Measurements from ENCODE around the gene TDRD10. TPM values are rescaled to one million over a fixed set of nuclear protein-coding genes. Genes with fewer than 3 reads are reported as not detected.
"Not testable (repeated sequence)": the region's sequence is repeated elsewhere in the genome, so short reads cannot be mapped to it uniquely, and the experiment has no call there.

TDRD10 gene
- total RNA-seq, 1 experiment from 2014 or later, result 0.38 TPM

- H3K27me3 ChIP-seq (ENCODE audit: control insufficient read depth, insufficient read depth, low read length), result no peaks in the 10 kb centered on the region
- no peak for DNase-seq
- H3K36me3 ChIP-seq (replicated peaks; ENCODE audit: control insufficient read depth, insufficient read depth, low read length), result no peaks in the 10 kb centered on the region
- H3K4me3 ChIP-seq (ENCODE audit: insufficient read depth, low read depth, low read length), result no peak overlapping the region
Measured at GRCh38 chr1:154469844-154470560, 32.0 kb upstream of the TDRD10 start.

GRCh38 chr1:154471304-154471703 lies 30.7 kb upstream of the TDRD10 start:
- DNase-seq, result no peak
- H3K4me3 ChIP-seq (ENCODE audit: insufficient read depth, low read depth, low read length), result no peak overlapping the region
- H3K36me3 ChIP-seq (replicated peaks; ENCODE audit: control insufficient read depth, insufficient read depth, low read length), result no peaks in the 10 kb centered on the region
- no peaks in the 10 kb centered on the region for H3K27me3 ChIP-seq (ENCODE audit: control insufficient read depth, insufficient read depth, low read length)

GRCh38 chr1:154474802-154475201 lies 27.2 kb upstream of the TDRD10 start:
- H3K4me3 ChIP-seq (ENCODE audit: insufficient read depth, low read depth, low read length), result no peak overlapping the region
- H3K27me3 ChIP-seq (ENCODE audit: control insufficient read depth, insufficient read depth, low read length), result no peaks in the 10 kb centered on the region
- no peaks in the 10 kb centered on the region for H3K36me3 ChIP-seq (replicated peaks; ENCODE audit: control insufficient read depth, insufficient read depth, low read length)
- DNase-seq, result no peak

GRCh38 chr1:154476791-154477190 lies 25.2 kb upstream of the TDRD10 start:
- no peak overlapping the region for H3K4me3 ChIP-seq (ENCODE audit: insufficient read depth, low read depth, low read length)
- H3K27me3 ChIP-seq (ENCODE audit: control insufficient read depth, insufficient read depth, low read length), result no peaks in the 10 kb centered on the region
- no peaks in the 10 kb centered on the region for H3K36me3 ChIP-seq (replicated peaks; ENCODE audit: control insufficient read depth, insufficient read depth, low read length)
- no peak for DNase-seq

- Histone ChIP-seq H3K36me3 (replicated peaks; ENCODE audit: control insufficient read depth, insufficient read depth, low read length) (no peaks in the 10 kb centered on the region), H3K27me3 (ENCODE audit: control insufficient read depth, insufficient read depth, low read length) (no peaks in the 10 kb centered on the region), H3K4me3 (ENCODE audit: insufficient read depth, low read depth, low read length) (no peak overlapping the region)
- DNase-seq, result no peak
Measured at GRCh38 chr1:154478013-154478412, 24.0 kb upstream of the TDRD10 start.

- no peaks in the 10 kb centered on the region for H3K36me3 ChIP-seq (replicated peaks; ENCODE audit: control insufficient read depth, insufficient read depth, low read length)
- DNase-seq, result no peak
- H3K4me3 ChIP-seq (ENCODE audit: insufficient read depth, low read depth, low read length), result no peak overlapping the region
Measured at GRCh38 chr1:154478639-154479038, 23.4 kb upstream of the TDRD10 start.

GRCh38 chr1:154479764-154480421 lies 22.1 kb upstream of the TDRD10 start:
- peak; percentile 82 for DNase-seq
- Histone ChIP-seq H3K4me3 (ENCODE audit: insufficient read depth, low read depth, low read length) (no peak overlapping the region), H3K27me3 (ENCODE audit: control insufficient read depth, insufficient read depth, low read length) (no peaks in the 10 kb centered on the region), H3K36me3 (replicated peaks; ENCODE audit: control insufficient read depth, insufficient read depth, low read length) (no peaks in the 10 kb centered on the region)

More at GRCh38 chr1:154478639-154479038, 23.4 kb upstream of the TDRD10 start:
- no peaks in the 10 kb centered on the region for H3K27me3 ChIP-seq (ENCODE audit: control insufficient read depth, insufficient read depth, low read length)

GRCh38 chr1:154481053-154481452 lies 21.0 kb upstream of the TDRD10 start:
- DNase-seq, result no peak
- no peak overlapping the region for H3K4me3 ChIP-seq (ENCODE audit: insufficient read depth, low read depth, low read length)
- no peaks in the 10 kb centered on the region for H3K27me3 ChIP-seq (ENCODE audit: control insufficient read depth, insufficient read depth, low read length)
- no peaks in the 10 kb centered on the region for H3K36me3 ChIP-seq (replicated peaks; ENCODE audit: control insufficient read depth, insufficient read depth, low read length)

GRCh38 chr1:154483941-154484803 lies 17.8 kb upstream of the TDRD10 start:
- Histone ChIP-seq H3K36me3 (replicated peaks; ENCODE audit: control insufficient read depth, insufficient read depth, low read length) (no peaks in the 10 kb centered on the region), H3K4me3 (ENCODE audit: insufficient read depth, low read depth, low read length) (no peak overlapping the region)
- no peak for DNase-seq

GRCh38 chr1:154485106-154485505 lies 16.9 kb upstream of the TDRD10 start:
- no peak for DNase-seq
- Histone ChIP-seq H3K36me3 (replicated peaks; ENCODE audit: control insufficient read depth, insufficient read depth, low read length) (no peaks in the 10 kb centered on the region), H3K4me3 (ENCODE audit: insufficient read depth, low read depth, low read length) (no peak overlapping the region), H3K27me3 (ENCODE audit: control insufficient read depth, insufficient read depth, low read length) (no peaks in the 10 kb centered on the region)

More at GRCh38 chr1:154483941-154484803, 17.8 kb upstream of the TDRD10 start:
- H3K27me3 ChIP-seq (ENCODE audit: control insufficient read depth, insufficient read depth, low read length), result no peaks in the 10 kb centered on the region

GRCh38 chr1:154485910-154486496 lies 16.0 kb upstream of the TDRD10 start:
- no peak for DNase-seq
- H3K4me3 ChIP-seq (ENCODE audit: insufficient read depth, low read depth, low read length), result no peak overlapping the region
- H3K27me3 ChIP-seq (ENCODE audit: control insufficient read depth, insufficient read depth, low read length), result no peaks in the 10 kb centered on the region
- no peaks in the 10 kb centered on the region for H3K36me3 ChIP-seq (replicated peaks; ENCODE audit: control insufficient read depth, insufficient read depth, low read length)

GRCh38 chr1:154486756-154487155 lies 15.3 kb upstream of the TDRD10 start:
- not testable (repeated sequence) for H3K27me3 ChIP-seq (ENCODE audit: control insufficient read depth, insufficient read depth, low read length); DNase-seq; H3K4me3 ChIP-seq (ENCODE audit: insufficient read depth, low read depth, low read length); H3K36me3 ChIP-seq (replicated peaks; ENCODE audit: control insufficient read depth, insufficient read depth, low read length)

GRCh38 chr1:154488922-154489321 lies 13.1 kb upstream of the TDRD10 start:
- Histone ChIP-seq H3K36me3 (replicated peaks; ENCODE audit: control insufficient read depth, insufficient read depth, low read length) (no peaks in the 10 kb centered on the region), H3K4me3 (ENCODE audit: insufficient read depth, low read depth, low read length) (no peak overlapping the region), H3K27me3 (ENCODE audit: control insufficient read depth, insufficient read depth, low read length) (no peaks in the 10 kb centered on the region; the same call in 1 of the 2 replicates)
- DNase-seq, result no peak

GRCh38 chr1:154489695-154490274 lies 12.2 kb upstream of the TDRD10 start:
- no peaks in the 10 kb centered on the region; the same call in 1 of the 2 replicates for H3K27me3 ChIP-seq (ENCODE audit: control insufficient read depth, insufficient read depth, low read length)
- no peaks in the 10 kb centered on the region for H3K36me3 ChIP-seq (replicated peaks; ENCODE audit: control insufficient read depth, insufficient read depth, low read length)
- no peak overlapping the region for H3K4me3 ChIP-seq (ENCODE audit: insufficient read depth, low read depth, low read length)
- no peak for DNase-seq

Data from H7 (cell line).